ENCODE measurements around the gene ENOX2.

Gene ENOX2

DNA sequence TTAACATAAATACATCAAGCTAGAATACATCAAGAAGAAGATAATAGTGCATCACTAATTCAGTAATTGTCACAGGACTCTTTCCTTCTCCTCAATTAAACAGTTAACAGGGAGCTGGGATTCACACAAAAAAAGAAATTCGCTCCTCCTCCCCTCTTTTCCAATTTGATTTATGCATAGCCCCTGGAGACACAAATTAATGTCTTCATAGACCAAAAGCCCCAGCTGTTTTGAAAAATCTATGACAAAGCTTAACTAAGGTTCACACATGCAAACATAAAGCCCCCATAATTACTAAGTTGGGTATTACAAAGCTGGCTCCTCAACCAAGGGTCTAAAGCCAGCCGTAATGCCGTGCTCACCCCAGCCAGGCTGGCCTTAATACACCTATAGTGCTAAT, 61.2 kb downstream of the ENOX2 start:
- Histone ChIP-seq H3K36me3 (ENCODE audit: control insufficient read depth, insufficient read depth, low read length, severe bottlenecking) (no peaks in the 10 kb centered on the region), H3K4me3 (ENCODE audit: low read length) (no peak overlapping the region), H3K27me3 (replicated peaks; ENCODE audit: control insufficient read depth, insufficient read depth, low read length) (no peaks in the 10 kb centered on the region), H3K9ac (ENCODE audit: low read length) (no peak overlapping the region), H3K9me3 (ENCODE audit: control insufficient read depth, low read length) (no peaks in the 10 kb centered on the region), H3K4me1 (ENCODE audit: control insufficient read depth, insufficient read depth, low read length) (no peaks in the 10 kb centered on the region)
- DNase-seq (ENCODE audit: low read depth): no peak

DNA sequence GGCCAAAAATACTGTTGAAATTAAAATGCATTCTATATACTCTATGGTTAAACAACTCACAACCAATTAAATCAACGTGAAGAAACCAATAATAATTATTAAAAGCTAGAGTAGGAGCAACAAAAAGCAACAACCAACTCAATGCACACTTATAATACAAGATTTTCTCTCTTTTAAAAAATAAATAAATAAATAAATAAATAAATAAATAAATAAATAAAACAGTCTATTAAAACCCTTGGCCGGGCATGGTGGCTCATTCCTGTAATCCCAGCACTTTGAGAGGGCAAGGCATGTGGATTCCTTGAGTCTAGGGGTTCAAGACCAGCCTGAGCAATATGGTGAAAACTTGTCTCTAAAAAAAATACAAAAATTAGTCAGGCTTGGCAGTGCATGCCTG, 62.7 kb downstream of the ENOX2 start:
- Histone ChIP-seq H3K9me3 (ENCODE audit: control insufficient read depth, low read length) (no peaks in the 10 kb centered on the region), H3K36me3 (ENCODE audit: control insufficient read depth, insufficient read depth, low read length, severe bottlenecking) (no peaks in the 10 kb centered on the region), H3K4me3 (ENCODE audit: low read length) (no peak overlapping the region), H3K27me3 (replicated peaks; ENCODE audit: control insufficient read depth, insufficient read depth, low read length) (no peaks in the 10 kb centered on the region), H3K4me1 (ENCODE audit: control insufficient read depth, insufficient read depth, low read length) (no peaks in the 10 kb centered on the region), H3K9ac (ENCODE audit: low read length) (no peak overlapping the region)
- DNase-seq (ENCODE audit: low read depth): no peak

DNA sequence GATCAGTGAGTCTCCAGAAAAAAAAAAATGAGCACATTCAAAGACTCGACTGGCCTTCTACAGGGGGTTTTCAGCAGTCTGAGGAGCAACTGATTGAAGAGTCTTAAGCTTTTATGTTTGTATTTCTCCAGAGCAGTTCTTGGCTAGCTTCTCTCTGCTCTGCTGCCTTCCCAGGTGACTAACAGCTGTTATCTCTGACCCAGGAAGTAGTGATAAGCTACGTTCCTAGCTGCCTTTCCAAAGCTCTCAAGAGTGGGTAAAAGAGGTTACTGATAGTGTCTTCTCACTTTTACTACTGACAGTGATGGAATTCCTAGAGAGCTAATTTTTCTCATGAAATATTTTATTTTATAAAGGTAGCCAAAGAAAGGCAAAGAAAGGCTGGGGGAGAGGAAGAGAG, 66.6 kb downstream of the ENOX2 start:
- no peak for DNase-seq (ENCODE audit: low read depth)
- Histone ChIP-seq H3K4me1 (ENCODE audit: control insufficient read depth, insufficient read depth, low read length) (no peaks in the 10 kb centered on the region), H3K9ac (ENCODE audit: low read length) (no peak overlapping the region), H3K9me3 (ENCODE audit: control insufficient read depth, low read length) (no peaks in the 10 kb centered on the region), H3K4me3 (ENCODE audit: low read length) (no peak overlapping the region), H3K27me3 (replicated peaks; ENCODE audit: control insufficient read depth, insufficient read depth, low read length) (no peaks in the 10 kb centered on the region), H3K36me3 (ENCODE audit: control insufficient read depth, insufficient read depth, low read length, severe bottlenecking) (no peaks in the 10 kb centered on the region)

DNA sequence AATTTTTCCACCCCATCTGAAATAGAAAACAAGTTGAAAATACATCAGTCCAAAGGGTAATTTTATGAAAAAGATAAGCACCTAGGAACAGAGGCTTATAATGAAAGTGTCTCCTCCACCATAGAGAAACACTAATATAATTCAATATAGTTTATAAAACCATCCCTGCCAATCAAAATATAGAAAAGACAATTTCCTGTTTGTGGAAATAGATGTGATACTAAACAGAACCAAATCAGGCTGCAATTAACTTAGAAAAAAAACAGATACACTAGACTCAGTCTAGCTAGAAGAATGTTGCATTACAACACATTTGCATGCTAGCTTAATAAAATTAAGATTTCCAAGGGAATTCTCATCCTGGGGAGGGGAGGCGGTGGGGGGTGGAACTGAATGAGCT, 68.2 kb downstream of the ENOX2 start:
- Histone ChIP-seq H3K4me1 (ENCODE audit: control insufficient read depth, insufficient read depth, low read length) (no peaks in the 10 kb centered on the region), H3K4me3 (ENCODE audit: low read length) (no peak overlapping the region), H3K27me3 (replicated peaks; ENCODE audit: control insufficient read depth, insufficient read depth, low read length) (no peaks in the 10 kb centered on the region), H3K9ac (ENCODE audit: low read length) (no peak overlapping the region), H3K9me3 (ENCODE audit: control insufficient read depth, low read length) (no peaks in the 10 kb centered on the region), H3K36me3 (ENCODE audit: control insufficient read depth, insufficient read depth, low read length, severe bottlenecking) (no peaks in the 10 kb centered on the region)
- DNase-seq (ENCODE audit: low read depth): peak; percentile 17

DNA sequence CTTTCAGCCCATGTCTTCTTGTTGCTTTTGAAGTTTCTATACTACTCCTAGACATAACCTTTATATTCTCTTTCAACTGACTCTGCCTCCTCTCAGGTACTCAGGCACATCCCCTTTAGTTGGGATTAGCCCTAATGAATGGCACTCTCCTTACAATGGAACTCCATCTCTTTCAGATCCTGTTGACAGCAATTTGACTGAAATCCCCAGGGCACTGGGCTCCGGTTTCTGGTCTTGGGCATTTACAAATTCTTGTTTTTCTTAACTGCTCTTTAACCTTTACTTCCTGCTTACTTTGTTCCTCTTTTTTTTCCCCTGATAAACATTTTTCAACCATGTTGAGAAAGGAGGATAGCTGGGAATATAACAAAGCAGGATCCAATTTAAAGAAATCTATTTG, 68.9 kb downstream of the ENOX2 start:
- Histone ChIP-seq H3K4me1 (ENCODE audit: control insufficient read depth, insufficient read depth, low read length) (no peaks in the 10 kb centered on the region), H3K27me3 (replicated peaks; ENCODE audit: control insufficient read depth, insufficient read depth, low read length) (no peaks in the 10 kb centered on the region), H3K9me3 (ENCODE audit: control insufficient read depth, low read length) (no peaks in the 10 kb centered on the region), H3K4me3 (ENCODE audit: low read length) (no peak overlapping the region), H3K36me3 (ENCODE audit: control insufficient read depth, insufficient read depth, low read length, severe bottlenecking) (no peaks in the 10 kb centered on the region), H3K9ac (ENCODE audit: low read length) (no peak overlapping the region)
- DNase-seq (ENCODE audit: low read depth): no peak

DNA sequence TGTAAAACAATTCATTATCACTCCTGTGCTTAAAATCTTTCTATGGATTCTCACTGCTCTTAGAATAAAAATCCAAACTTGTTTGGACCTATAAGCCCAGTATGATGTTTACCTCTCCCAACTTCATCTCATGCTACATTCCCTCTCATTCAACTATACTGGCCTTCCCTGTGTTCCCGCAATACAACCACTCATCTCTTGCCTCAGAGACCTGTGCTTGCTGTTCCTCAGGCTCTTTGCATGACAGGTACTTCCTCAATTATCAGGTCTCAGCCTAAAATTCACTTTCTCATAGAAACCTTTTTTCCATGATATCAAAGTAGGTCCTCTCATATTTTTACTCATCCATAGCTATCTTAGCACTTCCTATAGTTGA, 71.7 kb downstream of the ENOX2 start:
- no peaks in the 10 kb centered on the region for H3K9me3 ChIP-seq (ENCODE audit: control insufficient read depth, low read length)
- no peak for DNase-seq (ENCODE audit: low read depth)
- no peak overlapping the region for H3K9ac ChIP-seq (ENCODE audit: low read length)
- H3K4me3 ChIP-seq (ENCODE audit: low read length): no peak overlapping the region
- no peaks in the 10 kb centered on the region for H3K4me1 ChIP-seq (ENCODE audit: control insufficient read depth, insufficient read depth, low read length)
- H3K36me3 ChIP-seq (ENCODE audit: control insufficient read depth, insufficient read depth, low read length, severe bottlenecking): no peaks in the 10 kb centered on the region
- no peaks in the 10 kb centered on the region for H3K27me3 ChIP-seq (replicated peaks; ENCODE audit: control insufficient read depth, insufficient read depth, low read length)

DNA sequence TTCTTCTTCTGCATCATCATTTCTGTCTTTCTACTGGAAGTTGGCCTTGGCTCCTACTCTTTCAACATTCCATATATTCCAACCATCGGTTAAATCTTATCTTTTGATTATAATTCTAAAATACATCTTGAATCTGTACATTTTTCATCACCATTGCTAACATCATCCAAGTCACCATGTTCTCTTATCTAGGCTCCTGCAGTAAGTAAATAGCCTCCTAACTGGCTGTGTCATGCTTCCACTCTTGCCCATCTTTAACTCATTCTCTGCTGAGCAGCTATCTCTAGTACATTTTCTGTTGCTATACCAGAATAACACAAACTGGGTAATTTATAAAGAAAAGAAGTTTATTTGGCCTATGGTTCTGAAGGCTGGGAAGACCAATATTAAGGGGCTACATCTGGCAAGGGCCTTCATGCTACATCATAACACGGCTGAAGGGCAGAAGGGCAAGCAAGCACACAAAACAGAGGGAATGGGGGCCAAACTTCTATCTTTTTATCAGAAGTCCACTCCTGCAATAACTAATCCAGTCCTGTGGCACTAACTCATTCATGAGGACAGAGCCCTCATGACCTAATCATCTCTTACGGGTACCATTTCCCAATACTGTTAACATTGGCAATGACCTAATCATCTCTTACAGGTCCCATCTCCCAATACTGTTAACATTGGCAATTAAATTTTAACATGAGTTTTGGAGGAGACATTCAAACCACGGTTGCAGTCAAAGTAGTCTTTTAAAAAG, 72.2 kb downstream of the ENOX2 start:
- H3K4me1 ChIP-seq (ENCODE audit: control insufficient read depth, insufficient read depth, low read length): no peaks in the 10 kb centered on the region
- no peak overlapping the region for H3K4me3 ChIP-seq (ENCODE audit: low read length)
- H3K9ac ChIP-seq (ENCODE audit: low read length): no peak overlapping the region
- H3K9me3 ChIP-seq (ENCODE audit: control insufficient read depth, low read length): no peaks in the 10 kb centered on the region
- no peak for DNase-seq (ENCODE audit: low read depth)
- no peaks in the 10 kb centered on the region for H3K36me3 ChIP-seq (ENCODE audit: control insufficient read depth, insufficient read depth, low read length, severe bottlenecking)
- no peaks in the 10 kb centered on the region for H3K27me3 ChIP-seq (replicated peaks; ENCODE audit: control insufficient read depth, insufficient read depth, low read length)

DNA sequence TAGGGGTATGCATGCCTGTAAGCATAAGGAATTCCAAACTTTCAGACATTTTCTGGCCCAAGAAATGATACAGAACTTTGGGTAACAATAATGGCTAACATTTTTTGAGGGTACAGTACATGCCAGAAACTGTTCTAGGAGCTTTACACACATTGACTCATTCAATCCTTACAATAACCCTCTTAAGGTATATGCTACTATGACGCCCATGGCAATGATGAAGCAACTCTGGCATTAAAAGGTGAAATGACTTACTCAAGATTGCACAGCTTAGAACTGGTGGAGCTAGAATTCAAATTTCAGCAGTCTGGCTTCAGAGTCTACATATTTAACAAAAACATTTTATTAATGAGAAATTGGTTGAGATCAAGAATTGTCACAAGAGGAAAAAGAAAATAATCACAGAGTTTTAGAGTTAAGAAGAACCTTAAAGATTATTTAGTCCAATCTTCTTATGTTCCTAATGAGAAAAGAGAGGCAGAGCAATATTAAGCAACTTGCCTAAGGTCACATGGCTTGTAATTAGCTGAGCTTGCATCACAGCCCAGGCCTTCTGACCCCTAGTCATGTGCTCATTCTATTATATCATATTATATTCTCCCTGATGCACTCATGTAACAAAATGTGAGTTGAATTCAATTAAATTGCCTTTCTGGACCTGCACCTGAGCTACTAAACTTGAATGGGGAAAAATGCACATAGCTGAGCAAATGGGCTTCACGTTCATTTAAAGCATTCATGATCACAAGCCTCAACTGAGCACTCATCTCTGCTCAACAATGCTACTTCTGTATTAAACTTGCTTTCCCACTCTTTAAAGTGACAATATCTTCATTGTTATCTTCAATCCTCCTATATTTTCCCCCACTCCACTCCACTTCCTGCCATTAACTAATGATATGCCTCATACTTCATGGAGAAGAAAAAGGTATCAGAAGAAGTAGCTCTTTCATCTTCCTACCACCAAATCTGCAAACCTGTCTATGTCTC, 73.2 kb downstream of the ENOX2 start:
- DNase-seq (ENCODE audit: low read depth): peak; percentile 1
- Histone ChIP-seq H3K9me3 (ENCODE audit: control insufficient read depth, low read length) (no peaks in the 10 kb centered on the region), H3K27me3 (replicated peaks; ENCODE audit: control insufficient read depth, insufficient read depth, low read length) (peaks cover under 1% of the 10 kb centered on the region), H3K4me3 (ENCODE audit: low read length) (no peak overlapping the region), H3K9ac (ENCODE audit: low read length) (no peak overlapping the region), H3K36me3 (ENCODE audit: control insufficient read depth, insufficient read depth, low read length, severe bottlenecking) (no peaks in the 10 kb centered on the region), H3K4me1 (ENCODE audit: control insufficient read depth, insufficient read depth, low read length) (no peaks in the 10 kb centered on the region)

DNA sequence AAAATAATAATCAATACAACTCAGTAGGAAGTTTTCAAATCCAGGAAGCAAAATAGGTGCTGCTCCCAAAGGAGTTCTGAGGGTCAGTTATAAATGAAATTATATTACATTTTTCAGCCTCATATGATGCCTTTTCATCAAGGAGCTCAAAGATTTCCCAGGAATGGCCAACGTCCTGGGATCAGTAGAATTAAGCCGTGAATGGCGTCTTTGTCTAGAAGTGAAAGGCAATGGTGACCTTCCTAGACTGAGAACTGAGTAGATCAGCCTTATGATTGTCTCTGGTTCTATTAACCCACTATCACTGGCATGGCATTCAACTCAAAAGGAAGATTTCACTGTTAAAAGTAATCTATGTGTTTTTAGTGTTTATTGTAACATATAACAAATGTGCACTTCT, 74.4 kb downstream of the ENOX2 start:
- Histone ChIP-seq H3K4me3 (ENCODE audit: low read length) (no peak overlapping the region), H3K27me3 (replicated peaks; ENCODE audit: control insufficient read depth, insufficient read depth, low read length) (peaks cover 3% of the 10 kb centered on the region), H3K9me3 (ENCODE audit: control insufficient read depth, low read length) (no peaks in the 10 kb centered on the region), H3K36me3 (ENCODE audit: control insufficient read depth, insufficient read depth, low read length, severe bottlenecking) (no peaks in the 10 kb centered on the region), H3K4me1 (ENCODE audit: control insufficient read depth, insufficient read depth, low read length) (no peaks in the 10 kb centered on the region), H3K9ac (ENCODE audit: low read length) (no peak overlapping the region)
- DNase-seq (ENCODE audit: low read depth): no peak

DNA sequence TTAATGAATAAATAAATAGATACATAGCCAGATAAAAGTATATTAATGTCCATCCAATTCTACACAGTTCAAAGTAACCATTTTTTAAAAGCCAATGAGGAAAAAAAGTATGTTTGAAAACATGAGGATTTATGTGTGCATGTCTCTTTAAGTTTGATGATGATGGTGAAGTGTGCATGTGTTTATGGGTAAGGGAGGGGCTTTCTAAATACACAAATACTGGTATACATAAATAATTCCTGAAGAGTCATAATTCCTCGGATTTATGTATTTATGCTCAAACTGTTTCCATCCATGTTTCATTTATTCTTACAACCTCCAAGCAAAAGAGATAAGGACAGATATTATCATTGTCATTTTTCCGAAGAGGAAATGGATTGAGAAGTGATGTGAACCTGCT, 75.4 kb downstream of the ENOX2 start:
- no peak for DNase-seq (ENCODE audit: low read depth)
- no peak overlapping the region for H3K4me3 ChIP-seq (ENCODE audit: low read length)
- H3K9ac ChIP-seq (ENCODE audit: low read length): no peak overlapping the region
- no peaks in the 10 kb centered on the region for H3K9me3 ChIP-seq (ENCODE audit: control insufficient read depth, low read length)
- no peaks in the 10 kb centered on the region for H3K4me1 ChIP-seq (ENCODE audit: control insufficient read depth, insufficient read depth, low read length)
- H3K36me3 ChIP-seq (ENCODE audit: control insufficient read depth, insufficient read depth, low read length, severe bottlenecking): no peaks in the 10 kb centered on the region
- H3K27me3 ChIP-seq (replicated peaks; ENCODE audit: control insufficient read depth, insufficient read depth, low read length): peaks cover 3% of the 10 kb centered on the region

DNA sequence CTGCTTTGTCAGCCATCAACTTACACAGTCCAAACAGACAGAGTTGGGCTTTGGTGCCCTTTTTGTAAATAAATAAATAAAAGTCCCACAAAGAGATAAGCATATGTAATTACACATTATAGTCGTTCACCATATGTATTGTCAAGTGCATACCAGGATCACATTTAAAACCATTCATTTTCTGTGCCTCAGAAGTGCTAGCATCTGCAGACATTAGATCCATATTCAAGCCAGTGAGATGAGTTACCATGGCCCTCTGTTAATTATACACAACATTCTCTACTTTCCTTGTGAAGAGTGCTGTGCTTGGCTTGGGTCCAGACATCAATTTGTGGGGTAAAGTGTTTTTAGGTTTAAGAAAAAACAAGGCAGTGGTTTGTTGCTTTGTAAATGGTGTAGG, 76.8 kb downstream of the ENOX2 start:
- Histone ChIP-seq H3K4me1 (ENCODE audit: control insufficient read depth, insufficient read depth, low read length) (no peaks in the 10 kb centered on the region), H3K27me3 (replicated peaks; ENCODE audit: control insufficient read depth, insufficient read depth, low read length) (peaks cover 3% of the 10 kb centered on the region), H3K4me3 (ENCODE audit: low read length) (no peak overlapping the region), H3K9ac (ENCODE audit: low read length) (no peak overlapping the region), H3K36me3 (ENCODE audit: control insufficient read depth, insufficient read depth, low read length, severe bottlenecking) (no peaks in the 10 kb centered on the region), H3K9me3 (ENCODE audit: control insufficient read depth, low read length) (no peaks in the 10 kb centered on the region)
- no peak for DNase-seq (ENCODE audit: low read depth)

All from adipocyte (in vitro differentiated cells).